ENCODE data around the gene STAB2.

The STAB2 gene

GRCh38 chr12:103769240-103769945 lies 182.3 kb downstream of the STAB2 start:
- no peak for DNase-seq (ENCODE audit: low read depth, low spot score)
- TF ChIP-seq CTCF (IDR thresholded peaks at IDR 0.05; ENCODE audit: insufficient read depth, low read length, missing control alignments): no peak
- no peak overlapping the region for H3K4me3 ChIP-seq (ENCODE audit: low read depth, low read length)
- ChIA-PET POLR2A (no interaction called here), CTCF (interaction anchor here (0.6 to 6.4 kb wide), 13 partner anchors 8 to 137 kb away, joined by 3 to 189 read pairs (median 7); no protein-coding TSS in a partner anchor)

GRCh38 chr12:103771466-103771865 lies 184.4 kb downstream of the STAB2 start:
- peak; percentile 79 for TF ChIP-seq CTCF (IDR thresholded peaks at IDR 0.05; ENCODE audit: insufficient read depth, low read length, missing control alignments)
- POLR2A ChIA-PET: no interaction called here
- DNase-seq (ENCODE audit: low read depth, low spot score): no peak
- CTCF ChIA-PET: interaction anchor here (1.0 to 6.4 kb wide), 18 partner anchors 8 to 119 kb away, joined by 3 to 189 read pairs (median 5); partner anchors contain the start of gene NT5DC3
- no peak overlapping the region for H3K4me3 ChIP-seq (ENCODE audit: low read depth, low read length)

GRCh38 chr12:103772367-103773108 lies 185.5 kb downstream of the STAB2 start:
- ChIA-PET CTCF (interaction anchor here (0.9 to 6.4 kb wide), 11 partner anchors 8 to 106 kb away, joined by 3 to 189 read pairs (median 4); partner anchors contain the start of gene NT5DC3), POLR2A (interaction anchor here (0.5 kb wide), 1 partner anchor 96 kb away, joined by 4 read pairs; no protein-coding TSS in a partner anchor)
- DNase-seq (ENCODE audit: low read depth, low spot score): no peak
- H3K4me3 ChIP-seq (ENCODE audit: low read depth, low read length): no peak overlapping the region
- TF ChIP-seq CTCF (IDR thresholded peaks at IDR 0.05; ENCODE audit: insufficient read depth, low read length, missing control alignments): no peak

GRCh38 chr12:103773109-103773910 lies 186.2 kb downstream of the STAB2 start:
- no peak overlapping the region for H3K4me3 ChIP-seq (ENCODE audit: low read depth, low read length)
- no peak for TF ChIP-seq CTCF (IDR thresholded peaks at IDR 0.05; ENCODE audit: insufficient read depth, low read length, missing control alignments)
- ChIA-PET CTCF (interaction anchor here (0.8 to 6.4 kb wide), 8 partner anchors 10 to 105 kb away, joined by 3 to 189 read pairs (median 3); no protein-coding TSS in a partner anchor), POLR2A (interaction anchor here (0.5 kb wide), 1 partner anchor 95 kb away, joined by 4 read pairs; no protein-coding TSS in a partner anchor)
- DNase-seq (ENCODE audit: low read depth, low spot score): no peak

- no peak for DNase-seq (ENCODE audit: low read depth, low spot score)
- no peak overlapping the region for H3K4me3 ChIP-seq (ENCODE audit: low read depth, low read length)
- CTCF ChIA-PET: interaction anchor here (0.8 to 6.4 kb wide), 2 partner anchors 94 to 95 kb away, joined by 5 to 189 read pairs; no protein-coding TSS in a partner anchor
- no peak for TF ChIP-seq CTCF (IDR thresholded peaks at IDR 0.05; ENCODE audit: insufficient read depth, low read length, missing control alignments)
- POLR2A ChIA-PET: no interaction called here
These were observed 188.0 kb downstream of the STAB2 start for GRCh38 chr12:103774977-103775560.

Measured in AG04449 (cell line).